Esophagus muscularis mucosa (tissue), 4 donors: Measurements from ENCODE around the gene SDK1. TPM values are rescaled to one million over a fixed set of nuclear protein-coding genes. Genes with fewer than 3 reads are reported as not detected.

Experiments
- DNase-seq: peaks from one replicate; pipeline ENCODE4 v3.0.0-alpha.2; 2017; ENCODE audit errors: extremely low spot score
- H3K27ac ChIP-seq, 4 donors: fragments of 200-600 bp; sonication (generic); replicated peaks in 1 of 4; 1 replicate in 3 of 4; 2 replicates in 1 of 4; pipeline ENCODE4 v1.5.1; 2016 to 2019; ENCODE audit warnings: mild to moderate bottlenecking in 1 of 4
- H3K27me3 ChIP-seq, 4 donors: fragments of 200-600 bp; sonication (generic); one replicate each; pipeline versions ENCODE4 v1.5.1 to v1.6.0; 2016 to 2019
- H3K36me3 ChIP-seq, 4 donors: fragments of 200-600 bp; sonication (generic); one replicate each; pipeline ENCODE4 v1.5.1; 2016 to 2019
- H3K4me1 ChIP-seq, 4 donors: fragments of 200-600 bp; sonication (generic); one replicate each; pipeline ENCODE4 v1.5.1; 2016 to 2019
- H3K4me3 ChIP-seq, 4 donors: fragments of 200-600 bp; sonication (generic); 1 replicate in 2 of 4; 2 replicates in 2 of 4; pipeline ENCODE4 v1.5.1; 2016 to 2019; ENCODE audit warnings: mild to moderate bottlenecking in 4 of 4, moderate library complexity in 1 of 4
- H3K9me3 ChIP-seq, 4 donors: fragments of 200-600 bp; sonication (generic); 1 replicate in 3 of 4; 2 replicates in 1 of 4; pipeline ENCODE4 v1.5.1; 2016 to 2019
- CTCF ChIP-seq, 3 experiments: fragments of 200-600 bp in 2 of 3; fragments of 450-650 bp in 1 of 3; sonication (generic) in 2 of 3; IDR thresholded peaks; one replicate each; pipeline ENCODE4 v1.5.1; 2017 to 2019; ENCODE audit warnings: antibody characterized with exemption in 3 of 3, mild to moderate bottlenecking in 2 of 3, moderate library complexity in 1 of 3
- EP300 ChIP-seq: sonication (generic); formaldehyde crosslinking; IDR thresholded peaks from one replicate; pipeline ENCODE4 v1.6.1; 2017; ENCODE audit warnings: antibody characterized with exemption
- POLR2A ChIP-seq: fragments of 450-650 bp; IDR thresholded peaks from one replicate; pipeline ENCODE4 v1.6.1; 2017; ENCODE audit warnings: antibody characterized with exemption, moderate library complexity, mild to moderate bottlenecking, low read depth
- POLR2AphosphoS5 ChIP-seq, 2 donors: sonication (generic); formaldehyde crosslinking; IDR thresholded peaks; one replicate each; pipeline ENCODE4 v1.6.1; 2017; ENCODE audit warnings: antibody characterized with exemption in 2 of 2
- WGBS: methylation state at CpG from one replicate; pipeline ENCODE4 v1.1.5; 2018; 5-methylcytosine and 5-hydroxymethylcytosine counted together
- intact Hi-C: fragments of 100-400 bp; cut with DNase I; formaldehyde crosslinking; loops from one replicate; pipeline ENCODE4 v1.15.1; 2023
- total RNA-seq, 4 donors: library from RNA; depleted of rRNA; stranded (reverse); fragments of >200 nt; gene quantifications; one replicate each; pipeline versions ENCODE4 v1.1.0 to v1.2.1, GENCODE V29; 2016

SDK1 gene
- total RNA-seq, 4 donors from 2014 or later: 7.8 to 18.6 (median 12.0) TPM

GRCh38 chr7:4237296-4238235 lies 936.5 kb downstream of the SDK1 start:
- intact Hi-C loops: no loop called here
- 88% methylated on average over 19 of the region's 25 CpGs for WGBS
- H3K27me3 ChIP-seq: no peaks in the 10 kb centered on the region
- TF ChIP-seq EP300 (no peak), CTCF (IDR thresholded peaks at IDR 0.05) (no peak), POLR2A (no peak), POLR2AphosphoS5 (IDR thresholded peaks at IDR 0.05) (no peak)
- DNase-seq: no peak
- no peak overlapping the region for H3K27ac ChIP-seq
- peaks cover 0 to 8% (median 1%) of the 10 kb centered on the region in 4 donors for H3K36me3 ChIP-seq
- no peaks in the 10 kb centered on the region for H3K4me1 ChIP-seq
- no peaks in the 10 kb centered on the region for H3K9me3 ChIP-seq
- no peak overlapping the region for H3K4me3 ChIP-seq

GRCh38 chr7:4238861-4239260 lies 937.8 kb downstream of the SDK1 start:
- intact Hi-C loops: no loop called here
- no peak for DNase-seq
- H3K9me3 ChIP-seq: peaks cover 0 to under 1% (median 0%) of the 10 kb centered on the region in 4 donors
- no peaks in the 10 kb centered on the region for H3K27me3 ChIP-seq
- H3K4me1 ChIP-seq: no peaks in the 10 kb centered on the region
- H3K4me3 ChIP-seq: no peak overlapping the region
- TF ChIP-seq EP300: no peak
- no peak for TF ChIP-seq POLR2A
- WGBS: 79% methylated on average over 5 of the region's 5 CpGs
- H3K27ac ChIP-seq: no peak overlapping the region
- peaks cover 0 to 8% (median 1%) of the 10 kb centered on the region in 4 donors for H3K36me3 ChIP-seq

DNA sequence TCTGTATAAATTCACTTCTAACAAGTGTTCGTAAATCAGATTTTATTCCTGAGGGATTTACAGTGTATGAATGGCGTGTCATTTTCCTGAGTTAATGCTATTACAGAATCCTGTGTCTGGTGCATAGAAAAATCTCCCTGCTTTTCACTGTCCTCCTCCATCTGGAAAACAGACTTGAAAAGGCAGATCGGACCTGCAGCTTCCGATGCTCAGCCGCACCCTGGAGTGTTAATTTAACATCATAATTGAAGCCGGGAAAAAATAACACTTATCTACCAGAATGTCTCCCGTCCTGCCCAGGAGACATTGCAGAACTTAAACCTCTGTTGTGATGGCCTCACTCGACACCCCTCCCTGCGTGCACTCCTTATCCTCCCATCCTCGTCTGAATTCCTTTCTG lies 939.0 kb downstream of the SDK1 start:
- peaks cover 0 to 10% (median 8%) of the 10 kb centered on the region in 4 donors for H3K9me3 ChIP-seq
- no peaks in the 10 kb centered on the region for H3K4me1 ChIP-seq
- no peak for DNase-seq
- TF ChIP-seq EP300 (no peak), CTCF (IDR thresholded peaks at IDR 0.05) (no peak)
- no peak overlapping the region for H3K27ac ChIP-seq
- WGBS: 83% methylated on average over 10 of the region's 10 CpGs
- H3K4me3 ChIP-seq: no peak overlapping the region
- intact Hi-C loops: no loop called here
- no peaks in the 10 kb centered on the region for H3K27me3 ChIP-seq
- peaks cover 0 to 12% (median 3%) of the 10 kb centered on the region in 4 donors for H3K36me3 ChIP-seq

DNA sequence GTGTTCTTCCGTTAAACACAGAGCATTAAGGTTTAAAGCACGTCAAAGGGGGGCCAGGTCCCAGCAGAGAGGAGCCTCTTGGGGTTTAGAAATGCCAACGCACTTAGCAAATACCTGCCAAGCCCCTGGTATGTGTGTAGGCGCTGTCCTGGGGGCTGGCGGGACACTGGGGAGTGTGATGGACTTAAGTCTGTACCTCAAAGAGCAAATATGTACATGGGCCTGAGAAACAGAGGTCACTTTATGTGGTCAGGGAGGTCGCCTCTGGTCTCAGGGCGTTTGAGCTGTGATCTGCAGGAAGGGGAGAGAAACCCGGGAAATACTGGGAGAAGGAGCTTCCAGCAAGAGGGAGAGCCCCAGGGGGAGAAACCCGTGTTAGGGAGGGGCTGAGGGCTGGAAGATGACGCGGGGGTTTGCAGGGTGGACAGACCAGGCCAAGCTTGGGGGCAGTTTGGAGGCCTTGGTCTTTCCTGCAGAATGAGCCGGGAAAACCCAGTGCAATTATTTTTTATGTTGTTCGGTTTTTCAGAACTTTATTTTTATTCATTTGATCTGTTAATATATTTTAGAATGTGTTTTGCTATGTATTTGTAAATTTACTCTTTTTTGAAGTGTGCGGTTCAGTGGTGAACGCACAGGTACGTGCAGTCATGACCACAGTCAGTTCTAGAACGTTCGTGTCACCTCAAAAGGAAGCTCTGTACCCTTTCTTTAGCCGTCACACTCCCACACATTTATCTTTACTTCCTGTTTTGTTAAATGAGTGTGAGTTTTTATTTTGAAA lies 939.7 kb downstream of the SDK1 start:
- H3K9me3 ChIP-seq: peaks cover 0 to 10% (median 8%) of the 10 kb centered on the region in 4 donors
- intact Hi-C loops: no loop called here
- no peak overlapping the region for H3K27ac ChIP-seq
- 84% methylated on average over 19 of the region's 19 CpGs for WGBS
- TF ChIP-seq CTCF (IDR thresholded peaks at IDR 0.05) (no peak), POLR2AphosphoS5 (IDR thresholded peaks at IDR 0.05) (no peak), EP300 (no peak), POLR2A (no peak)
- H3K27me3 ChIP-seq: no peaks in the 10 kb centered on the region
- DNase-seq: no peak
- H3K4me3 ChIP-seq: no peak overlapping the region
- H3K36me3 ChIP-seq: peaks cover 0 to 19% (median 3%) of the 10 kb centered on the region in 4 donors
- no peaks in the 10 kb centered on the region for H3K4me1 ChIP-seq

- H3K36me3 ChIP-seq: peaks cover 0 to 19% (median 3%) of the 10 kb centered on the region in 4 donors
Observed at GRCh38 chr7:4241304-4241612, 940.2 kb downstream of the SDK1 start.

More at GRCh38 chr7:4241304-4241612, 940.2 kb downstream of the SDK1 start:
- no peak for DNase-seq
- peaks cover 0 to 10% (median 8%) of the 10 kb centered on the region in 4 donors for H3K9me3 ChIP-seq
- H3K4me3 ChIP-seq: no peak overlapping the region
- no peaks in the 10 kb centered on the region for H3K27me3 ChIP-seq
- no peaks in the 10 kb centered on the region for H3K4me1 ChIP-seq
- TF ChIP-seq POLR2A (no peak), CTCF (IDR thresholded peaks at IDR 0.05) (no peak), POLR2AphosphoS5 (IDR thresholded peaks at IDR 0.05) (no peak), EP300 (no peak)
- H3K27ac ChIP-seq: no peak overlapping the region
- intact Hi-C loops: no loop called here
- 92% methylated on average over 6 of the region's 6 CpGs for whole genome bisulfite sequencing
